Hematopoietic multipotent progenitor cell treated with erythropoietin and hydrocortisone succinate and interleukin-3 and kit ligand, for 8 days (in vitro differentiated cells): Measurements from ENCODE around the gene ARSA.
"Not testable (repeated sequence)": the region's sequence is repeated elsewhere in the genome, so short reads cannot be mapped to it uniquely, and the experiment has no call there.

Experiments used
- DNase-seq: peaks from one replicate; pipeline ENCODE4 v3.0.0-alpha.2; 2015

The ARSA gene

GRCh38 chr22:50621356-50621880, 6.5 kb downstream of the ARSA start:
- peak; percentile 34 for DNase-seq

GRCh38 chr22:50620593-50621355, 7.2 kb downstream of the ARSA start:
- no peak for DNase-seq

GRCh38 chr22:50614296-50614695, 13.7 kb downstream of the ARSA start:
- DNase-seq, result not testable (repeated sequence)

DNA sequence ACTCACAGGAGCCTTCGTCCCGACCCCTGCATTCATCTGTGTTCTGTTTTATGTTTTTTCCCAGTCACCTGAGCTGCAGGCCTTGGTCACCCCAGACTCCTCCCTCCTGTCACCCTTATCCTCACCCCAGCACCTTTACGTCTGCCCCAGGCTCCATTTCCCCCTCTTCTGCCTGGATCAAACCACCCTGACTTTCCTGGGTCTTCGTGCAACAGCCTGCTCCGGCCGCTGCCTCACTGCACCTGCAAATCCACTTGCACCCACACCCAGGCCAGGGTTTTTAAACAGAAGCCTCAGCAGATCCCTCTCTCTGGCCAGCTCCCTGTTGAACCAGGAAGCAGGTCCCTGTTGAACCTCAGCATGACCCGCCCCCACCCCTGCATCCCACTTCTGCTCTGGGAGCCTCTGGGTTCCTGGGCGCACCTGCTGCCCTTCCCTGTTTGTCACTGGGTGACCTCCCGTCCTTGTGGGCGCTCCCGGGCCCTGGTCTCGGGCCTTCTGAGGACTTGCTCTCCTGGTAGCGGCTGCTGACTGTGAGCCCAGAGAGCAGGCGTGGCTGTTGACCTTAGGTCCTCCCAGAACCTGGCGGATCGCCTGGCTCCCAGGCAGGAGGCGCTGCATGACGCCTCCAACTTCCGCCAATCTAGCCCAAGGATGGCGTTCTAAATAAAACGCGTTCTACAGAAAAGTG, 14.5 kb downstream of the ARSA start:
- DNase-seq, result no peak

DNA sequence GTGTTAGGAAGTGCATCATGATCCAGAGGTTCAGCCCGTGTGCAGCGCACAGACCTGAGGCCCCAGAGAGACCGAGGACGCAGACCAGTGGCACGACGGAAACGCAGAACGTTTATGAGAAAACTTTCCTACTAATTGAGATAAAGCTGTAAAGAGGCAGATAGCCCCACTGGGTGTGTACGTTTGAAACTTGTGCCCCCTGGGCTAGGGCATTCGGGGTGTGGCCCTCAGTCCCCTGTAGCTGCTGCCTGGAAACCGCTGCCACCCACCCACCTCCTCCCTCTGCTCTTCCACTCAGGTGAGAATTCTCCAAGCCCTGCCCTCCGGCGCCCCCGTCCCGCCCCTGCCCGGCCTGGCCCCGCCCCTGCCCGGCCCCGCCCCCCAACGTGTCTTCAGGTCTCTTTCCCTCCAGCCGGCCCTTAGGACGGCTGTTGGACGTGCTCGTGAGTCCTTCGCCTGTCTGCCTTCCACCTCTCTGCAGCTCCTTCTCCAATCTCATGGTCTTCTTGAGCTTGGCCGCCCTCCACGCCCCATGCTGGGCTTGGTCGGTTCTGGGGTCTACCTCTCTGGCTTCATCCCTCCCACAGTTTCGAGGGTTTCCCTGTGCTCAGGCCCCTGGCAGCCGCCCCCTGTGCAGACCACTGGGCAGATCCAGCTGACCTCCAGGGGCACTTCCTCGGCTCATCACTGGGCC, 15.3 kb downstream of the ARSA start:
- peak; percentile 9 for DNase-seq

- DNase-seq, result no peak
These were observed 15.8 kb downstream of the ARSA start for GRCh38 chr22:50612168-50612527.

- no peak for DNase-seq
These were observed 16.5 kb downstream of the ARSA start for GRCh38 chr22:50611341-50612060.

- DNase-seq, result no peak
These were observed 17.4 kb downstream of the ARSA start for GRCh38 chr22:50610581-50610980.

DNA sequence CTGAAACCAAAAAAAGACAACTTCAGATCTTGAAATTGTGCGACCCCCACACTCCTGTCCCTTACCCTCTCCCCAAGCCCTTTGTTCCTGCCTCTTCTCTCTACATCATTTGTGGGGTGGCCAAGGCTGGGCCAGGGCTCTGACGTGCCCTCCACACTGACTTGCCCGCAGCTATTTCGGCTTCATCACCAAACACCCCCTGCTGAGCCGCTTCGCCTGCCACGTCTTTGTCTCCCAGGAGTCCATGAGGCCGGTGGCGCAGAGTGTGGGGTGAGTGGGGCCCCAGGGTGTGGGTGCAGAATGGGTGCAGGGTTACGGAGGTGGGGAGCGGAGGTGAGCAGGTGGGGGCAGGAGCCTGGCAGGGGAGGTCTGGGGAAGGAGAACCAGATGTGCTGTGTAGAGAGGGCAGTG, 17.9 kb downstream of the ARSA start:
- no peak for DNase-seq

GRCh38 chr22:50609599-50609998, 18.4 kb downstream of the ARSA start:
- DNase-seq, result no peak

DNA sequence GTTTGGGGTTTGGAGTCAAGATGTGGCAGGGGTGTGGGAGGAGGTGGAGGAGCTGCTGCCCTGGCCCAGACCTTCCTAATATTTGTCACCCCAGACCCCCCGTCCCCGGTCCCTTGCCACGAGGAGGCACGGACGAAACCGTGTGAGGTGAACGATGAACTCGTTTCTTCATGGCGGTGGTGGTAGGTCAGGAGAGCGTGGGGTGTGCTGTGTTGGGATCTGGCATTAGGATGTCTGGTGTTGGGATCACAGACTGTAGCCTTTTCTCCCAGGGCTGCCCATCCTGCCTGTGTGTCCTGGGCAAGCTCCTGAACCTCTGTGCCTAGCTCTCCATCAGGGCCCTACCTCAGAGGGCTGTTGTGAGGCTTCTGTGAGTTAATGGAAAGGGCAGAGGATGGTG, 19.0 kb downstream of the ARSA start:
- no peak for DNase-seq

GRCh38 chr22:50608058-50608840, 19.7 kb downstream of the ARSA start:
- not testable (repeated sequence) for DNase-seq

DNA sequence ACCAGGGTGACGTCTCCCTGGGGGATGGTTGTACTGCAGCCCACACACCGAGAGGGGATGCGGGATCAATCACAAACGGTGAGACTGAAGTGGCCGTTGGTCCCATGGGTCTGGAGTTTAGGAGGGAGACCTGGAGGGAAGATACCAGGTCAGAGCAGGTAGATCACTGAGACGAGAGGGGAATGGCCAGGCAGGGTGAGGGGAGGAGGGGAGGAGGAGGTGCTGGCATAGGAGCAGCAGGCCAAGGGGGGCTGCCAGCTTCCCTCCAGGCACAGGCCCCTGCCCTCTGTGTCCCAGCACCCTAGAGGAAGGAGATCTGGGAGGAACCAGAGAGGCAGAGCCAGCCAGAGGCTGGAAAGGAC, 20.3 kb downstream of the ARSA start:
- DNase-seq, result no peak

DNA sequence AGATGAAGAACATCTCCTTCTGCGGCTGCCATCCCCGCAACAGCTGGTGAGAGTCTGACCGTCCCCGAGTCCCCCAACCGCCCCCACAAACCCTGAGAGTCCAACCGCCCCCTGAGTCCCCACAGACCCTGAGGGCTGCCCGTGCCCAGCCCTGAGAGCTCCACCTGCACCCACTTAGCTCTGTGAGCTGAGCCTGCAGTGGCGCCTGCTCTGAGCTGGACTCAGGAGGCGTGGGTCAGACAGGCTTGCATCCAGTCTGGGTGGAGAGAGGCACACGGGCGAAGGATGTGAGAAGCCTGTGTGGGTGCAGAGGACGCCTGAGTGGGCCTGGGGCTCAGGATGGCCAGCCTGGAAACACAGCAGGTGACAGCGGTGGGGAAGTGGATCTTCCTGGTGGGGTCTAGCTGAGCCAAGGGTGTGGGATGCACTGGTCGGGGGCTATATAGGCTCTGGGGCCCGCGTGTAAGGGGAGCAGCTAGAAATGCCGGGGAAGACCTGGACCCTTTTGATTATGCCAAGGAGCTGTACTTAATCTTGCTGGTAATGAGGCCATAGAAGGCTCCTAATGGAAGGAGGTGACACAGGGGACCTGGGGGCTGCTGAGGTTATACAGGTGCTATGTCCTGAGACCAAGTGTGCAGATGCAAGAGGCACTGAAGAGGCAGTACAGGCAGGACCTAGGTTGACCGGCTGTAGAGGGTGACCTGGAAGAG, 20.9 kb downstream of the ARSA start:
- DNase-seq, result no peak

DNA sequence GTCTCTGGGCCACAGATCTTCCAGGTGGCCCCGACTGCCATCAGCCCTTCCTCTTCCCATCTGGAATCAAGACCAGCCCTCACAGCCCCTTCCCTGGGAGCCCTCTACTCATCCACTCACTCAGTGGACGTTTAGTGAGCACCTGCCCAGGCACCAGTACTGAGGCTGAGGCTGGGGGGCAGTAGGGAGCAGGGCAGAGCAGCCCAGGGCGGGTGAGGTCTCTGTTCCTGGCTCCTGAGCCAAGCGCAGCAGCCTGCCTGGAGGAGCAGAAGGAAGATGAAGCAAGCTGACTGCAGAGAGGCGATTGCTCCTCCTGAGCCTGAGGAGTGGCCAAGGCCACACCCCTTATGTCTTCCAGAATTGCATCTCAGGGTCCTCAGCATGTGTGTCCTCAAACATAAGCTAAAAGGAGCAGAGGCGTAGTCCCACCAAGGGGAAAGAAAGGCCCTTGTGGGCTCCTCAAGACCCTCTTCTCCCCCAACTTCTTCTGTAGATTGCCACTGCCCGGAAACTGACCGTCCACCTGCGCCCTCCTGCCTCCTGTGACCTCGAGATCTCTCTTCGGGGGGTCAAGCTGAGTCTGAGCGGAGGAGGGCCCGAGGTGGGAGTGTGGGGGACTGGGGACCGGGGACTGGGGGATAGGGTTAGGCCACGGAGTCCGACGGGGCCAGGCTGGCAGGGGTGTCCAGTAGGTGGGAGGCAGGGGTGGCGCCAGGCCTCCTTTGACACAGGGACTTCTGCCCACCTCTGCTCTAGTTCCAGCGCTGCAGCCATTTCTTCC, 21.6 kb downstream of the ARSA start:
- no peak for DNase-seq

DNA sequence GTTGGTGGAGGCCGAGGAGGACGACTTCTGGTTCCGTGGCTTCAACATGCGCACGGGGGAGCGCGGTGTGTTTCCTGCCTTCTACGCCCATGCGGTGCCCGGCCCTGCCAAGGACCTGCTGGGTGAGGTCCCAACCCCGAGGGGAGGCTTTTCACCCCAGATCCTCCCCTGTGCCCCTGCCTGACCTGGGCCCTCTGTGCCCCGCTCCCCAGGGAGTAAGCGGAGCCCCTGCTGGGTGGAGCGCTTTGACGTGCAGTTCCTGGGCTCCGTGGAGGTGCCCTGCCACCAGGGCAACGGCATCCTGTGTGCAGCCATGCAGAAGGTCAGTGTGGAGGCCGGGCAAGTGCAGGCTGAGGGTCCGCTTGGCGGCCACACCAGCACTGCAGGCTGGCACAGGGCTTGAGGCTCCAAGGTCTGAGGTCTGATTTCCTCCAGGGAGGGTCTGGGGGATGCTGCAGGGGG, 22.3 kb downstream of the ARSA start:
- no peak for DNase-seq

DNA sequence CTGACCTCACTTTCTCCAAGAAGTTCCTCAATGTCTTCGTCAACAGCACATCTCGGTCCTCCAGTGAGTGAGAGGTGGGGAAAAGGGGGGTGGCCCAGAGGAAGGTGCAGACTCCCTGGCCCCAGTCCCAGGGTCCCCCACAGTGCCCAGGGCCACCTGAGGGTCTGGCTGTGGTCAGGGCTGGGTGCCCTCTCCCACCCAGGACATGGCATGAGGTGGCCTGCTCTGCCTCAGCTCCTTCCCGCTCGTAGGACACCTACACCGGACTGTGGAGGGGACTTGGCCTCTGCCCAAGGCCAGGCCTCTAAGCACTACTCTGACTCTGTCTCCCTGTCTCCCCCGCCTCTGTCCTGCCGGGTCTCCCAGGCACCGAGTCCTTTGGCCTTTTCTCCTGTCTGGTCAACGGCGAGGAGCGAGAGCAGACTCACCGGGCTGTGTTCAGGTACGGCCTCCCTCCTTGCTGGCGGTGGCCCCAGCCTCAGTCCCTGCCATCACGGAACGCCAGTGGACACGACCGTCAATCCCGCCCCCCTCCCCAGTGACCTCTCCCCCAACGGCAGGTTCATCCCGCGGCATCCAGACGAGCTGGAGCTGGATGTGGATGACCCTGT, 22.8 kb downstream of the ARSA start:
- no peak for DNase-seq

- DNase-seq, result no peak
These were observed 23.5 kb downstream of the ARSA start for GRCh38 chr22:50604256-50605001.

DNA sequence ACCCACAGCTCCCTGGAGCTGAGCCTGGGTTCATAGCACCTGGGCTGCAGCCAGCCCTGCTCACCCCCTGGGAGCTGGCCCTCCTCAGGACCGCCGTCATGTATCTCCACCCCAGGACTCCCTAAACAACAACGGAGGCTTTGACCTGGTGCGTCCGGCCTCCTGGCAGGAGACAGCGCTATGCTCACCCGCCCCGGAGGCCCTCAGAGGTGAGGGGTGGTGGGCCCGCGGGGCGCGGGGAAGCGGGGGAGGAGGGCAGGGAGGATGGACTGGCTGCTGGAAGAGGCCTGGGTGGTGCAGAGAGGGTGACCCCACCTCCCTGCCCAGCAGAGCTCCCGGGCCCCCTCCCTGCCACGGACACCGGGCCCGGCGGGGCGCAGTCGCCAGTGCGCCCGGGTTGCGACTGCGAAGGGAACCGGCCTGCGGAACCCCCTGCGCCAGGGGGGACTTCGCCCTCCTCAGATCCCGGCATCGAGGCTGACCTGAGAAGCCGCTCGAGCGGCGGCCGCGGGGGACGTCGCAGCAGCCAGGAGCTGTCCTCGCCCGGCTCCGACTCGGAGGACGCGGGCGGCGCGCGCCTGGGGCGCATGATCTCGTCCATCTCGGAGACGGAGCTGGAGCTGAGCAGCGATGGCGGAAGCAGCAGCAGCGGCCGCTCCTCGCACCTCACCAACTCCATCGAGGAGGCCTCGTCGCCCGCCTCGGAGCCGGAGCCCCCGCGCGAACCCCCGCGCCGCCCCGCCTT, 24.3 kb downstream of the ARSA start:
- no peak for DNase-seq
